ENCODE results near the gene SKI.

Gene SKI

GRCh38 chr1:2200308-2200943 is 27.7 kb upstream of the SKI start:
- no peak for DNase-seq (ENCODE audit: low read depth, low spot score)
- Histone ChIP-seq H3K9ac (ENCODE audit: insufficient read length, low read depth) (no peak overlapping the region), H3K27me3 (ENCODE audit: insufficient read depth, insufficient read length) (peaks cover under 1% of the 10 kb centered on the region), H3K36me3 (ENCODE audit: insufficient read depth, insufficient read length, low read length) (no peaks in the 10 kb centered on the region), H3K4me3 (ENCODE audit: insufficient read length, low read depth) (no peak overlapping the region), H3K4me1 (ENCODE audit: insufficient read depth, insufficient read length) (peaks cover 22% of the 10 kb centered on the region), H3K9me3 (ENCODE audit: insufficient read depth, low read length) (no peaks in the 10 kb centered on the region)
- TF ChIP-seq ZNF274 (IDR thresholded peaks at IDR 0.05; ENCODE audit: low read depth, low read length) (no peak), SUZ12 (IDR thresholded peaks at IDR 0.05; ENCODE audit: extremely low read depth, insufficient read depth, insufficient read length) (no peak), YY1 (IDR thresholded peaks at IDR 0.05; ENCODE audit: insufficient read depth, insufficient read length) (no peak)

GRCh38 chr1:2201062-2201461 is 27.1 kb upstream of the SKI start:
- Histone ChIP-seq H3K9me3 (ENCODE audit: insufficient read depth, low read length) (no peaks in the 10 kb centered on the region), H3K9ac (ENCODE audit: insufficient read length, low read depth) (no peak overlapping the region), H3K36me3 (ENCODE audit: insufficient read depth, insufficient read length, low read length) (no peaks in the 10 kb centered on the region), H3K4me3 (ENCODE audit: insufficient read length, low read depth) (no peak overlapping the region), H3K27me3 (ENCODE audit: insufficient read depth, insufficient read length) (peaks cover 6% of the 10 kb centered on the region), H3K4me1 (ENCODE audit: insufficient read depth, insufficient read length) (peaks cover 21% of the 10 kb centered on the region)
- TF ChIP-seq SUZ12 (IDR thresholded peaks at IDR 0.05; ENCODE audit: extremely low read depth, insufficient read depth, insufficient read length) (no peak), ZNF274 (IDR thresholded peaks at IDR 0.05; ENCODE audit: low read depth, low read length) (no peak), YY1 (IDR thresholded peaks at IDR 0.05; ENCODE audit: insufficient read depth, insufficient read length) (no peak)
- no peak for DNase-seq (ENCODE audit: low read depth, low spot score)

GRCh38 chr1:2202008-2202575 is 26.0 kb upstream of the SKI start:
- H3K4me1 ChIP-seq (ENCODE audit: insufficient read depth, insufficient read length): peaks cover 25% of the 10 kb centered on the region
- no peak for DNase-seq (ENCODE audit: low read depth, low spot score)
- peaks cover 10% of the 10 kb centered on the region for H3K27me3 ChIP-seq (ENCODE audit: insufficient read depth, insufficient read length)
- H3K9ac ChIP-seq (ENCODE audit: insufficient read length, low read depth): no peak overlapping the region
- H3K9me3 ChIP-seq (ENCODE audit: insufficient read depth, low read length): no peaks in the 10 kb centered on the region
- no peak overlapping the region for H3K4me3 ChIP-seq (ENCODE audit: insufficient read length, low read depth)
- H3K36me3 ChIP-seq (ENCODE audit: insufficient read depth, insufficient read length, low read length): no peaks in the 10 kb centered on the region
- no peak for TF ChIP-seq ZNF274 (IDR thresholded peaks at IDR 0.05; ENCODE audit: low read depth, low read length)
- no peak for TF ChIP-seq YY1 (IDR thresholded peaks at IDR 0.05; ENCODE audit: insufficient read depth, insufficient read length)
- no peak for TF ChIP-seq SUZ12 (IDR thresholded peaks at IDR 0.05; ENCODE audit: extremely low read depth, insufficient read depth, insufficient read length)

- no peak for DNase-seq (ENCODE audit: low read depth, low spot score)
- peaks cover 10% of the 10 kb centered on the region for H3K27me3 ChIP-seq (ENCODE audit: insufficient read depth, insufficient read length)
- TF ChIP-seq SUZ12 (IDR thresholded peaks at IDR 0.05; ENCODE audit: extremely low read depth, insufficient read depth, insufficient read length): no peak
- TF ChIP-seq YY1 (IDR thresholded peaks at IDR 0.05; ENCODE audit: insufficient read depth, insufficient read length): no peak
- no peak for TF ChIP-seq ZNF274 (IDR thresholded peaks at IDR 0.05; ENCODE audit: low read depth, low read length)
- H3K4me1 ChIP-seq (ENCODE audit: insufficient read depth, insufficient read length): peaks cover 32% of the 10 kb centered on the region
- H3K36me3 ChIP-seq (ENCODE audit: insufficient read depth, insufficient read length, low read length): no peaks in the 10 kb centered on the region
- no peaks in the 10 kb centered on the region for H3K9me3 ChIP-seq (ENCODE audit: insufficient read depth, low read length)
- no peak overlapping the region for H3K9ac ChIP-seq (ENCODE audit: insufficient read length, low read depth)
- no peak overlapping the region for H3K4me3 ChIP-seq (ENCODE audit: insufficient read length, low read depth)
These were observed 25.1 kb upstream of the SKI start for GRCh38 chr1:2202843-2203601.

- Histone ChIP-seq H3K9ac (ENCODE audit: insufficient read length, low read depth) (peak overlapping the region; percentile 86), H3K36me3 (ENCODE audit: insufficient read depth, insufficient read length, low read length) (no peaks in the 10 kb centered on the region), H3K4me3 (ENCODE audit: insufficient read length, low read depth) (peak overlapping the region; percentile 42), H3K4me1 (ENCODE audit: insufficient read depth, insufficient read length) (peaks cover 28% of the 10 kb centered on the region), H3K27me3 (ENCODE audit: insufficient read depth, insufficient read length) (peaks cover 10% of the 10 kb centered on the region), H3K9me3 (ENCODE audit: insufficient read depth, low read length) (no peaks in the 10 kb centered on the region)
- no peak for DNase-seq (ENCODE audit: low read depth, low spot score)
- TF ChIP-seq SUZ12 (IDR thresholded peaks at IDR 0.05; ENCODE audit: extremely low read depth, insufficient read depth, insufficient read length) (no peak), ZNF274 (IDR thresholded peaks at IDR 0.05; ENCODE audit: low read depth, low read length) (no peak)
These were observed 24.3 kb upstream of the SKI start for GRCh38 chr1:2203671-2204414.

GRCh38 chr1:2204415-2205190 is 23.5 kb upstream of the SKI start:
- no peak for DNase-seq (ENCODE audit: low read depth, low spot score)
- H3K36me3 ChIP-seq (ENCODE audit: insufficient read depth, insufficient read length, low read length): no peaks in the 10 kb centered on the region
- peak overlapping the region; percentile 86 for H3K9ac ChIP-seq (ENCODE audit: insufficient read length, low read depth)
- TF ChIP-seq ZNF274 (IDR thresholded peaks at IDR 0.05; ENCODE audit: low read depth, low read length): no peak
- no peak for TF ChIP-seq YY1 (IDR thresholded peaks at IDR 0.05; ENCODE audit: insufficient read depth, insufficient read length)
- TF ChIP-seq SUZ12 (IDR thresholded peaks at IDR 0.05; ENCODE audit: extremely low read depth, insufficient read depth, insufficient read length): no peak
- H3K9me3 ChIP-seq (ENCODE audit: insufficient read depth, low read length): no peaks in the 10 kb centered on the region
- H3K4me3 ChIP-seq (ENCODE audit: insufficient read length, low read depth): peak overlapping the region; percentile 42
- peaks cover 26% of the 10 kb centered on the region for H3K4me1 ChIP-seq (ENCODE audit: insufficient read depth, insufficient read length)
- peaks cover 10% of the 10 kb centered on the region for H3K27me3 ChIP-seq (ENCODE audit: insufficient read depth, insufficient read length)
